Measurements from ENCODE around the gene RHOJ.
"Not testable (repeated sequence)": the region's sequence is repeated elsewhere in the genome, so short reads cannot be mapped to it uniquely, and the experiment has no call there.

RHOJ gene
- long read RNA-seq, donor 1, transcript RHOJ-201 (5 exons, 3,302 nt), result major isoform, 6 of 6 reads
- long read RNA-seq, donor 1, partial matches to known transcripts, result 0 of 6 reads
- long read RNA-seq, donor 1, other reads (novel, unspliced or antisense), result 0 of 6 reads
- long read RNA-seq, donor 2, transcript RHOJ-201 (5 exons, 3,302 nt), result major isoform, 5 of 5 reads
- long read RNA-seq, donor 2, partial matches to known transcripts, result 0 of 5 reads
- long read RNA-seq, donor 2, other reads (novel, unspliced or antisense), result 0 of 5 reads
- long read RNA-seq, donor 3, transcript RHOJ-201 (5 exons, 3,302 nt), result major isoform, 8 of 8 reads
- long read RNA-seq, donor 3, partial matches to known transcripts, result 0 of 8 reads
- long read RNA-seq, donor 3, other reads (novel, unspliced or antisense), result 0 of 8 reads
- long read RNA-seq, donor 4, partial matches to known transcripts, result 0 of 4 reads
- long read RNA-seq, donor 4, other reads (novel, unspliced or antisense), result 0 of 4 reads
- long read RNA-seq, donor 5, transcript RHOJ-201 (5 exons, 3,302 nt), result major isoform, 6 of 7 reads
- long read RNA-seq, donor 5, partial matches to known transcripts, result 0 of 7 reads
- long read RNA-seq, donor 5, other reads (novel, unspliced or antisense), result 0 of 7 reads
- long read RNA-seq, donor 6, transcript RHOJ-201 (5 exons, 3,302 nt), result major isoform, 5 of 5 reads
- long read RNA-seq, donor 6, partial matches to known transcripts, result 0 of 5 reads
- long read RNA-seq, donor 6, other reads (novel, unspliced or antisense), result 0 of 5 reads
- long read RNA-seq, donor 7, result 0 reads
- long read RNA-seq, donor 8, transcript RHOJ-201 (5 exons, 3,302 nt), result major isoform, 7 of 7 reads
- long read RNA-seq, donor 8, partial matches to known transcripts, result 0 of 7 reads
- long read RNA-seq, donor 8, other reads (novel, unspliced or antisense), result 0 of 7 reads

DNA sequence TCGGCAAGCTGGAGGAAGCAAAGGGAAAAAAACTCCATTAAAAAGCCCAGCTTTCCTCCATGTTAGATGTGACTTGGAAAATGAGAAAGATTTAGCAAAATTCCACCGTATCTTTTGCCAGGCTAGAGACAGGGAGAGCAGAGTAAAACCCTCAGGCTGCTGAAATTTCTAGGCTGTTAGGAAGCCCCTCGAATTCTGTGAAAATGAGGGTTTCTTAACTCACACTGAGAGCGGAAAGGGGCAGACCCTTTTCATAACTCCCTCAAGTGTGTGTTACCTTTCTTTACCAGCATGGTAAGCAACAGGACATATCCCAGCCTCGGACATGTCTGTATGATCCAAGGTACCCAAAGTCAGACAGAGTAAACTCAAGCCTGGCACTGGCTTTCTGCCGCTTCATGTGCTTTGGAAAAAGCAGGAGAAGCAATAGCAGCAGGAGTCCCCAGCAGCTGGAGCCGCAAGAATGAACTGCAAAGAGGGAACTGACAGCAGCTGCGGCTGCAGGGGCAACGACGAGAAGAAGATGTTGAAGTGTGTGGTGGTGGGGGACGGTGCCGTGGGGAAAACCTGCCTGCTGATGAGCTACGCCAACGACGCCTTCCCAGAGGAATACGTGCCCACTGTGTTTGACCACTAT, at the start of gene RHOJ:
TSS of gene RHOJ (plus strand) at position 37 of the 637 bp plus-strand sequence. CDS start at position 464, 427 bp downstream.
- peak; percentile 71 for DNase-seq

DNA sequence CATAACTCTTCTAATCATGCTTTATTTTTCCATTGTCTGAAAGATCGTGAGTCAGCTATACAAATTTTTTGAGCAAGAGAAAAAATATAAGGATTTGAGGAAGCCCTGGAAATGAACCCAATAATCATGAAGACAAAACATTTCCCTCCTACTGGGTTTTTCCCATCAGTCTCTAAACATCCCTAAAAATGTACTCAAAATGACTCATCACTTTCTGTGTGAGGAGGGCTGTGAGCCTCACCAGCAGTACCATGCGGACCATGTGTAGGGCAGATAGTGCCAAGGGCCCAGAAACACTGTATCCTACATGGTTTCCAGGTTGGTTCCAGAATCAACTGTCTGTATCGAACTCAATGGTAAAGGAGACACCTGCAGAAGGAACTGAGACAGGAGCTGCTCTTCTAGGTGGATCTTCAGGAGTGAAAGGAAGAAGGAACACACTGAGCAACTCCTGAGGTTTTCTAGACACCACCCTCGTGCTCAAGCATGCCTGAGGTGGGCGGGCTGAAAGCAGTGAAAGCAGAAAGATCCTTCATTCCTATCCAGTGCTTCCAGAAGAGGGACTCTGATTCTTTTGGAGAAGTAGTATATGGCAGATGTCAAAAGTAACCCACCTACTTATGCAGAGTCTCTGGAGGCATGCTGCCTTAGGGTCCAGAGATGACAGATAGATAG, 48.6 kb upstream of the RHOJ start:
- no peak for DNase-seq

DNA sequence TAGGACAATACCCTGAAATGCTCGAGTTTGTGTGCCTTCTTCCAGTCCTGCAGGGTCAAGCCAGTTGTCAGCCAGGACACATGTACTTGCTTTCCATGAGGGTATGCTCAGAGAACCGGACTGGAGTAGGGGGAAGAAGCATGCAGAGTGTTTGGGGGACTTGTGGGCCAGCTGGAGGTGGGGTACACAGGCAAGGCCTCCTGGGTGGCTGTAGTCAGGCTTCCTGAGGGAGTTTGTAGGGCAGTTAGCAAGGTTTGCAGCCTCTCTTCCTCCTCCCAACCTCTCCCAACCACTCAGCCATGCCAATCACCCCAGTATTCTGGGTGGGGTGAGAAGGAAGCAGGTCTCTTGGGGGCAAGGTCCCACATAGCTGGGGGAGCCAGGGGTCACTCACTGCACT, 47.0 kb upstream of the RHOJ start:
- no peak for DNase-seq

DNA sequence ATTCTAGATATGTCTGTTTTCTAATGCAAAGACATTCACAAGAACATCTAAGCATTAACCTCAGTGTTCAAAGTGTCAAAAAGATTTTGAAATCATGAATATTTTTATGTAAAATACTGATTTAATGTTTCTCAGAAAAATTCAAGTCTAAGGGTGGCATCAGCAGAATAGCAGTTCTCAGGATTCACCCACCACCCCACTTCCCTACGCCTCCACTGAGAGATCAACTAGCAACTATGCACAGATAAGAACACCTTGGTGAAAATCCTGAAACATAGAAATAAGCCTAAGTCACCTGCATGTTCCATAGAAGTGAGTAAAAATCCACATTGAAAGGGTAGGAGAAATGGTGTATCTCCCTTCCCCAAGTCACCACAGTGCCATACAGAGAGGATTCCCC, 40.9 kb upstream of the RHOJ start:
- no peak for DNase-seq

DNA sequence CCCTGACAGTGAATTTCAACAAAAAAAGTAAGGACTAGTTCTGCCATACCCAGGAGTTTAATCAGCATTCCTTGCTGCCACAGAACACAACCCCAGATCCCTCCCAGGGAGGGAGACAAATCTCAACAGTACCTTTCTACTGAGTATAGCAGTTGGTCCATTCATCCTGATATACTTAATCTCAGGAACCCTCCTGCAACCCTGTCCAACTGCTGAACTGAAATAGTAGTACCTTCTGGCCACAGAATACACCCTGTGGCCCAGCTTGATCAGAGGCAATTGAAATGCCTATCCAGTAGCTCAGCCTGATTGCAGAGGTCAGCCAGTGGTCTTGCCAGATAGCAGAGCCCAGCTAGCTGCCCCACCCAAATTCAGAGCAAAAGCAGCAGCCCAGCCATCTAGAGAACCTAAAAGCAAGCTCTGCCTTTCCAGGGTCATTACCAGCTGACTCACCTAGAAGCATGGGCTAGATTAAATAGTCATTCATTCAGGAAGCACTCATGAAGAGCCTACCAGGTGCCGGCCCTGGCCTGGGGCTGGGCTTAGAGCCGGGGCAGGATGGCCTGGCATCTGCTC, 40.0 kb upstream of the RHOJ start:
- no peak for DNase-seq

DNA sequence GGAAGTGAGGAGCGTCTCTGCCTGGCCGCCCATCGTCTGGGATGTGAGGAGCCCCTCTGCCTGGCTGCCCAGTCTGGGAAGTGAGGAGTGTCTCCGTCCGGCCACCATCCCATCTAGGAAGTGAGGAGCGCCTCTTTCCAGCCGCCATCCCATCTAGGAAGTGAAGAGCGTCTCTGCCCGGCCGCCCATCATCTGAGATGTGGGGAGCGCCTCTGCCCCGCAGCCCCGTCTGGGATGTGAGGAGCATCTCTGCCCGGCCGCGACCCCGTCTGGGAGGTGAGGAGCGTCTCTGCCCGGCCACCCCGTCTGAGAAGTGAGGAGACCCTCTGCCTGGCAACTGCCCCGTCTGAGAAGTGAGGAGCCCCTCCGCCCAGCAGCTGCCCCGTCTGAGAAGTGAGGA, 39.0 kb upstream of the RHOJ start:
- not testable (repeated sequence) for DNase-seq

DNA sequence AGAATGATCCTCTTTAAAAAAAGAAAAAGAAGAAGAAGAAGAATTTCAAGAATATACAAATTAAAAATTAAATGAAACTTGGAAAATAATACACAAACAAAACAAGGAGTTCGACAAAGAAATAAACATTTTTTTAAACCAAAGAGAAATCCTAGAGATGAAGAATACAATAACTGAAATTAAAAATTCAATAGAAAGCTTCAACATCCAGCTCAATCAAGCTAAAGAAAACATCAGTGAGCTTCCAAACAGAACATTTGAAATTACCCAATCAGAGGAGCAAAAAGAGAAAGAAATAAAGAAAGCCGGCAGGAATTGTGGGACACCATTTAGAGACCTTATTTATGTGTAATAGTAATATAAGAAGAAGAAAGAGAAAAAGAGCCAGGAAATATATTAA, 37.2 kb upstream of the RHOJ start:
- DNase-seq, result no peak

DNA sequence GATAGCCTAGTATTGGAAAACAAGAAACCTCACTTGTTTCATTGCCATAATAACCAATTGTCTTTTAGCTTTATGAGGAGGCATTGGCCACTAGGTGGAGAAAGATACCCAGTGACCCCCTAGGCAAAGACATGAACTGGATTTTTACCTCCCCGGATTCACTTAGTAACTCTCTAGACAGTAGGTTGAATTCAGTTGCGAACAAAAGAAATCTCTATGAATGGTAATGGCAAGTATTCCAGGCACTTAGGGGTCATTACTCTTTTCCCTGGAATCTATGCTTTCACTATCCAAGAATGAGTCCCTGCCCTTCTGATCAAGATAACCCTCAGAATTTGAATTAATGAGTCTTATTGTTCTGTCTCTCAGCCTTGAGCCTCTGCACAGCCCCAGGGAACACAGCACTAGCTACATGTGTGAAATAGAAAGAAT, 29.5 kb upstream of the RHOJ start:
- peak; percentile 13 for DNase-seq

DNA sequence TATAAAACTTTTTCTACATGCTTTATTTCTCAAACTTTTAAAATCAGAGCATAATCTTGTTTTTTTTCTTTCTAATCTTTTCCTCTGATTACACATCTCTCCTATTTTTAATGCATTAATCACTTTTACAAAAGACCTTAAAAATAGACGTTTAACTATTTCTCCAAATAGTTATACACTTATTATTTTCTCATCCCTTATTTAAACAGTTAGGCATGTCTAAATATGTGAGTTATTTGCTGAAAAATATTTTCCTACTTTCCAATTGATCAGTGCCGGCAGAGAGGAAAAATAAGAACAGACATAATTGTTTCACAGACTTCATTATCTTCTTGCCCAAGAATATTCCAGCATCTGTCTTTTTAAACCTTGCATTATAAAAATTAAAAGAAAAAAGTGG, 28.7 kb upstream of the RHOJ start:
- DNase-seq, result no peak

DNA sequence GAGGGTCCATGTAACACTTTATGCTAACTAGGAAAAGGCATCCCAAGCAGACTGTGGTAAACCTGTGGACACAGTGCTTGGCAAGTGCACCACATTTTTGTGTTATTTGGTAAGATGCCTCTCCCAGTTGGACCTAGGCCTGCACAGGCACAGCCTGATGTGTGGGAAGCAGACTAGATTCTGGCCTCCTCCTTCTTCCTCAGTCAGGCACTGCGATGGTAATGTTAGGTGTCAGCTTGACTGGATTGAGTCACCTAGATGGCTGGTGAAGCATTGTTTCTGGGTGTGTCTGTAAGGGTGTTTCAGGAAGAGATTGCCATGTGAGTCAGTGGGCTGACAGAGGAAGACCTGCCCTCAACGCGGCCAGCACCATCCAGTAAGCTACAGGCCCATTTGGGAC, 25.3 kb upstream of the RHOJ start:
- no peak for DNase-seq

DNA sequence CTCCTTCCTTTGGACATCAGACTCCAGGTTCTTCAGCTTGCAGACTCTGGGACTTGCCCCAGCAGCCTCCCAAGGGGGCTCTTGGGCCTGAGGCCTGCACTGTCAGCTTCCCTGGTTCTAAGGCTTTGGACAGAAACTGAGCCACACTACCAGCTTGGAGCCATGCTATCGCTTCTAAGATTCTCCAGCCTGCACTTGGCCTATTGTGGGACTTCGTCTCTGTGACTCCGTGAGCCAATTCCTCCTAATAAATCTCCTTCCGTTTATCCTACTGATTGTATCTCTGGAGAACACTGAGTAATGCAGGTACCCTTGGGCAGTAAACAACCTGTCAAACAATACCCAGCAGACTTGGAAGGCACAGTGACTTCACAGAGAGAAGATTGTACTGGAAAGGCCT, 24.9 kb upstream of the RHOJ start:
- DNase-seq, result no peak

DNA sequence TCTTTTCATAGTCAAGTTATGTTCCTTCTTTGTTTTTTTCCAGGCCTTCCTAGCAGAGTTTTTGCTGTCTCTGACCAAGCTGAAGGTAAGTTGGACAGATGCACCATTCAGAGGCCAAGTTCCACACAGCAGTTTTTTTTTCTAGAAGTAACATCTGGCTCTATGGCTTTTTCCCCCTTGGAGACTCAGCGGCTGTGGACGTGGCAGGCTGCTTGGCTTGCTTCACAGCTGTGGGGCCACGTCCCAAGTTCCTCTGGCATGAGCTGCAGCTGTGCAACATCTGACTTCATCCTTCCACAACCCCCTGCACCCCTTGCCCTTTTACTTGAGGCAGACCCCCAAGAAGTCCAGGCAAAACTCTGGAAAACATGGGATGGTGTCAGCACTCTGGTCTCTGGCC, 24.2 kb upstream of the RHOJ start:
- DNase-seq, result no peak

DNA sequence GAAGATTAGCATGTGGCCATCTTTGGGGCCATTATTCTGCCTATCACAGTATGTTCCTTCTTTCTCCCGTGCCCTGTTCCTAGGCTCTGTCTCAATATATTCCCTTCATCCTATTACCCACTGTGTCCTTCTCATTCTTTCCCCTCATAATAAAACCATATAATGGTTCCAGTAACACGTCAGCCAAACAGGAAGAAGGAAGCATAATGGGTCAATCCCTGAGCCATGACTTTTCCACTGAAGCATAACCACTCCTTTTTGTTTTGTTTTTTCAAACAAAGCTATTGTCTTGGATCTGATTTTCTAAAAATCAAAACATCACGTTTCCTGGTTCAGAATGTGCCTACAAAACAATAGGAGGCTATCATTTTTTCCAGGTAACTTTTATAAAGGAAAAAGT, 21.3 kb upstream of the RHOJ start:
- no peak for DNase-seq

DNA sequence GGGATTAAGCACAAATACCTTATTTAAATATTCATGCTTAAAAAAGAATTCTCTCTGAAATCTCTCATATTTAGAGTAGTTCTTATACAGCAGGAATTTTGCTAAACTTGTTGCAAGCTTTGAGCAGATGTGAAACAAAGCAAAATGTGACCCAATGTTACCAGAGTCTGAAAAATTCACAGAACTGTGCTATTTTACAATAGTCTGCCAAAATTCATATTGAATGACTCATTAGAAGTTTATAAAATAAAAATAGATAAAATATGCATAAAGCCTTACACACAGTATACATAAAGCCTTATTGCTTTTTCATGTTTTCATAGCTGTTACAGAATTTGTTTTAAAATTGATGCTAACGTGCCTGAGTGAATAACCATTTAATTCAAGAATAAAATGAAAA, 17.8 kb upstream of the RHOJ start:
- no peak for DNase-seq

DNA sequence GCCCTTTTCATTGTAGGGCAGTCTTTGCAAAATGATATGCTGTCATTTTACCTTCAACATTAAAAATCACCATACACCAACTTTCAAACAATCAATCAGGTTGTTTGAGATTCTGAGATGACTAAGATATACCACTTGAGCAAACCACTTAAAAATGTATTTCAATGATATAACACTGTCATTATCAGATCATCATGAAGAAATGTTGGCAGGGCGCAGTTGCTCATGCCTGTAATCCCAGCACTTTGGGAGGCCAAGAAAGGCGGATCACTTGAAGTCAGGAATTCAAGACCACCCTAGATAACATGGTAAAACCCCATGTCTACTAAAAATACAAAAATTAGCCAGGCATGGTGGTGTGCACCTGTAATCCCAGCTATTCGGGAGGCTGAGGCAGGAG, 13.0 kb upstream of the RHOJ start:
- DNase-seq, result no peak

DNA sequence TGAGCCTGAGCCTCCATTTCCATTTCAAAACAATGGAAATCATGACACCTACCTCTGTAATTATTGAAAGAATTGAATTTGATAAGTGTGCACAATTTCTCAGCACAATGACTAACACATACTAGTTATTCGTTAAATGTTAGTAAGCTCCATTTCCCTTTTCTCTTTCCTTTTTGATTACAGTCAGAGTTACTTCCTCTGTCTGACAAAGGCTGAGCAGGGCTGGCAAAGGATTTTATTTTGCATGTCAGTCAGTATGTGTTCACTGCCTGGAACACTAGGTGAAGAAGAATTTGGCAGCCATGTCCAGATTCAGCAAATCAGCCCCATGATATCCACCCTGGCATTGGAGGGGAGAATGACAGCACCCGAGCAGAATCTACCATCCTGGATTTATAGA, 12.2 kb upstream of the RHOJ start:
- DNase-seq, result no peak

DNA sequence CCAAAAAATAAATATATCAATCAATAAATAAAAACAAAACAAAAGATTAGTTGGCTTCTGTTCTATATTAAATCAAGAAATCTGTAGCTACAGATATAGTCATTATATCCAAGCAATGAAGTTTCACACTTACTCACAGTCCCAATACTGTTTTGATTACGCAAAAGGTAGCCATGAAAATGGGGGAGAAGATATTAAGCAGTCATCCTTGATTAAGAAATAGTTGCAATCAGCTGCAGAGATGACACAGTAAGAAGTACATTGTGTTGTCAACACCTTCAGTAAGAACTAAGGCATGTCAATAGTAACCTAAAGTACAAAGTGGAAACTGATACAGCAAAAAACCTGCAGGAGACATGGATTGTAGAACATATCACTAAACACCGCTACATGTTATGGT, 11.0 kb upstream of the RHOJ start:
- DNase-seq, result no peak

DNA sequence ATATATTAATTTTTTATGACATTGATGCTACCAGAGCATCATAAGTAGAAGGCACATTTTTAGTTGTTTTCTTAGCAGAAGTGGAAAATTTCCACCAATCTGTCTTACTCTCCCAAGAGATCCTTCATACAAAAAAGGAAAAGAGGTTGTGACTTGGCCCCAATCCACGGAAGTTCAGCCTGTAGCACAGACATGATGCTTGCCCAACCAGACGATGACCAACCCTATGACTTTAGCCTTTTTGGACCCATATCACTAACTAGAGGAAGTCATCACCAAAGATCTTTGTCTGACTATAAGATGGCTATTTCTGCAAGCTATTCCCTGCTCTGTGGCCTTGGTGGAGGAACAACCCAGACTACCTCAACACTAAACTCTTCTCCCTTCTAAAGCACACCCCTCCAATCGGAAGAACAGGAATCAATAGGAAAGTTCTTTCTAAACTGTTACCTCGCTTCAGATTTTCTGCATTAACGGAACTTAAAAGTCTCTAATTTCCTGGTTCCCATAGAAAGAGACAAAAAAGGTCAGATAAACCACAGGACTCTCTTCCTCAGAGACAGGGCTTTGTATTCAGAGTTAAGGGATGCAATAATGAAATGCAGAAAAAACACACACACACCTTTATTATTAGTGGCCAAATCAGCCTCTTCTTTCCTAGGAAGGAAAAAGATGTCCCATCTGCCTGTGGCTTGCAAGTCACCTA, 4.1 kb upstream of the RHOJ start:
- no peak for DNase-seq

DNA sequence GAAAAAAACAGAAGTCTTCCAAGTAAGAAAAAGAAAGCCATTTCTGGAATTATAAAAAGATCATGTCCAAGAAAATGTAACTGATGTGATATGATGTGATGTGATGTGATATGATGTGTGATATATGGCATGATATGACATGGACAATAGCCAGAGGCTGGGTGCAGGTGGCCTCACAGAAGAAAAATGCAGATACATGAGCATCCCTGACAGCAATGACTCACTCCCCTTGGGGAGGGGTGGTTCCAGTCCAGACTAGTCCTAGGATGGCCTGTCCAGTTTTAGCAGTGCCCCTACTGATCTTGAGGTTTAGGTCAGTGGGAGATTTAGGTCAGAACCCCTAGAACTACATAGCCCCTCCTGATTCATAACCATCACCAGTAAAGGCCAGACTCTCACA, 3.5 kb upstream of the RHOJ start:
- no peak for DNase-seq

DNA sequence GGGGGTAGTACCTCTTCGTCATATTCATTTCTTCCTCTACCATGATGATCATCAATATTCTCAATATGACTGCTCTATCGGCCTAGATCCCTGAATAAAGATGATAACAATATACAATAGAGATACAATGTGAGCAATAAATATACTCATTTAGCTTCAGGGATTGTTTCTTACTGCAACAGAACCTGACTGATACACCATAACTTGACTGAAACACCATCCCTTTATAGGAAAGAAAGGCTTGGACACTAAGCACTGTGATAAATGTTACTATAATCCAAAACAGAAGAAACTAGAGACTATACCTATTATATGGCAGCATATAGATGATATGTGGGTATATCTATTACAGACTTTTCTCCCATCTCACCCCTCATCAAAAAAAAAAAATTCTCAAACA, 1.2 kb upstream of the RHOJ start:
- no peak for DNase-seq

DNA sequence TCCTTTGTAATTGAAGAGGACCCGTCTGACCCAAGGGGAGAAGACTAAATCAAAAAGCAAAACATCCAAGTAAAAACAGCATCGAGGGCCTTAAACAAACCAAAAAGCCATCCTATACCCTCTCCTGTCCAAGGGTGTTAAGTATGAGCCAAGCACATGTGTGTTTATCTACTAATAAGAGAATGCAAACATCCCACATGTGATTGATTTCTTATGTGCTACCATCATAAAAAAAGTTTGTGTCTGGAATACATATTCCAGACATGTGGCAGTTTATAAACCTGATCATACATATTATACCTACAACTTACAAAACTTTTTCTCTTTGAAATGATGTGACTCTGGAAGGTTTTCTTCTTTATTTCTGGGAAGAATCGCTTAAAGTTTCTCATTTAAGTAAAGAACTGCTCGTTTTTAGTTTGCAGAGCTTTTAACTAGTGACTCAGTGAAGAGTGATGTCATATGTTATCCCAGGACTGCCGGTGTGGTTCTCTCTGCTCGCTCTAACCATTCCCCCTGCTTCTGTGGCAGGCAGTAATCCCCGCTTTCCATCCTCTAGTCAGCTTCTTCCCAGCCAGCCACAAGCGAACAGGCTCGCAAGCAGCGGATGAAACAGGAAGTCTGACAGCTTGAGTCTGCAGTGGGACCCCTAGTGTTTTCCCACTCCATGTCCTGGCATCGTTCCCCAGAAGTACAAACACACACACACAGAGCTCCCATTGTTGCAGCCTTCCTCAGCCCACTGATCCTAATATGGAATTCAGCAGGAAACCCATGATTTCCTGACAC, 431 bp upstream of the RHOJ start:
- DNase-seq, result peak; percentile 70
